Adrenal gland (tissue), 5 donors: ENCODE data around the gene NT5M.

Experiments used
- POLR2A ChIP-seq, 2 donors: fragments of 450-650 bp; IDR thresholded peaks; one replicate each; pipeline ENCODE4 v1.6.1; 2017; ENCODE audit warnings: antibody characterized with exemption in 2 of 2, mild to moderate bottlenecking in 2 of 2, moderate library complexity in 1 of 2
- TF ChIP-seq, protein P1 (sequence below), 6 experiments: fragments of 450-650 bp in 4 of 6; fragments of 200-600 bp in 2 of 6; sonication (generic) in 1 of 6; IDR thresholded peaks; 1 replicate in 5 of 6; 2 replicates in 1 of 6; pipeline versions ENCODE4 v1.5.1 to v1.8.0; 2016 to 2021; ENCODE audit warnings: antibody characterized with exemption in 6 of 6, mild to moderate bottlenecking in 2 of 6, moderate library complexity in 1 of 6
- donor health status: DM: no; HTN: no; CAD: no.

DNA sequence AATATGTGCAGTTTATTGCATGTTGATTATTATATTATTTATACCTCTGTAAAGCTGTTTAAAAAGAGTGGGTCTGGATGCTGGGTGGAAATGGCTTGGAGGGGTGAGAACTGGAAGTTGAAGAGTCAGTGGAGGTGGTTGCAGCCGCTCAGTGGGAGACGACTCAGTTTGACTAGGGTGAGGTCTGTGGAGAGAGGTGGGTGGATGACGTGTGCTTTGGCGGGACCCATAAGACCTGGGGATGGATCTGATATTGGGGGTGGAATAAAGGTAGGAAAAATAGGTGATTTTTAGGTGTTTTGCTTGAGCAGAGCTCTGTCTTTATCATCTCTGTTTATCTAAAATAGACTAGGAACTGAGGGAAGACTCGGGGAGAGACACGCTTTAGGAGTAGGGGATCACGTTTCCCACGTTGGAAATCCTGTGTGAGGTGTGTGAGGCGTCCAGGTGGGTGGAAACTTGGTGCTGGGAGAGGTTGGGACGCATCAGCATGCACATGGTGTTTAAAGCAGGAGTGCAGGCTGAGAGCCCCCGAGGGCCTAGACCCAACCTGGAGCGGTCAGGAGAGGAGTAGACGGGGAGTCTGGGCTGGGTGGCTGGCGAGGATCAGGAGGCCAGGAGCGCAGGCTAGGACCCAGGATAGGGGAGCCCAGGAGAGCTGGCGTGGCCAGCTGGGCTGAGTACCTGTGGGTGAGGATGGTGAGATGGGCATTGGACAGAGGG, 17.2 kb downstream of the NT5M start:
- TF ChIP-seq, protein P1, sequence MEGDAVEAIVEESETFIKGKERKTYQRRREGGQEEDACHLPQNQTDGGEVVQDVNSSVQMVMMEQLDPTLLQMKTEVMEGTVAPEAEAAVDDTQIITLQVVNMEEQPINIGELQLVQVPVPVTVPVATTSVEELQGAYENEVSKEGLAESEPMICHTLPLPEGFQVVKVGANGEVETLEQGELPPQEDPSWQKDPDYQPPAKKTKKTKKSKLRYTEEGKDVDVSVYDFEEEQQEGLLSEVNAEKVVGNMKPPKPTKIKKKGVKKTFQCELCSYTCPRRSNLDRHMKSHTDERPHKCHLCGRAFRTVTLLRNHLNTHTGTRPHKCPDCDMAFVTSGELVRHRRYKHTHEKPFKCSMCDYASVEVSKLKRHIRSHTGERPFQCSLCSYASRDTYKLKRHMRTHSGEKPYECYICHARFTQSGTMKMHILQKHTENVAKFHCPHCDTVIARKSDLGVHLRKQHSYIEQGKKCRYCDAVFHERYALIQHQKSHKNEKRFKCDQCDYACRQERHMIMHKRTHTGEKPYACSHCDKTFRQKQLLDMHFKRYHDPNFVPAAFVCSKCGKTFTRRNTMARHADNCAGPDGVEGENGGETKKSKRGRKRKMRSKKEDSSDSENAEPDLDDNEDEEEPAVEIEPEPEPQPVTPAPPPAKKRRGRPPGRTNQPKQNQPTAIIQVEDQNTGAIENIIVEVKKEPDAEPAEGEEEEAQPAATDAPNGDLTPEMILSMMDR (IDR thresholded peaks at IDR 0.05), result no peak
- no peak for TF ChIP-seq POLR2A (IDR thresholded peaks at IDR 0.05)
